Neural cell (in vitro differentiated cells): ENCODE results near the gene ACACA. TPM values are rescaled to one million over a fixed set of nuclear protein-coding genes. Genes with fewer than 3 reads are reported as not detected.

Source experiments
- H2AFZ ChIP-seq: fragments of 200-600, 300-800 bp; sonication (generic), shearing (Covaris generic); 2 replicates; pipeline ENCODE4 v1.6.0; 2014; ENCODE audit warnings: low read depth, mild to moderate bottlenecking, antibody characterized with exemption, low read length, moderate library complexity
- H3F3A ChIP-seq: fragments of 200-600 bp; shearing (Covaris generic); 2 replicates; pipeline ENCODE4 v1.6.1; 2016; ENCODE audit warnings: mild to moderate bottlenecking, moderate library complexity, mixed read lengths, antibody characterized with exemption, low read length; ENCODE audit not compliant: insufficient read depth, poor library complexity, severe bottlenecking
- H3K27ac ChIP-seq: fragments of 200-600, 300-800 bp; sonication (generic), shearing (Covaris generic); 2 replicates; pipeline ENCODE4 v1.5.1; 2014; ENCODE audit warnings: mild to moderate bottlenecking, low read length, moderate library complexity
- H3K27me3 ChIP-seq: fragments of 300-800, 200-600 bp; sonication (generic), shearing (Covaris generic); 2 replicates; pipeline ENCODE4 v1.6.0; 2014; ENCODE audit warnings: mild to moderate bottlenecking, low read depth, low read length, moderate library complexity; ENCODE audit not compliant: insufficient read depth
- H3K36me3 ChIP-seq: fragments of 300-800, 200-600 bp; sonication (generic), shearing (Covaris generic); 2 replicates; pipeline ENCODE4 v1.5.1; 2014; ENCODE audit warnings: mild to moderate bottlenecking, antibody characterized with exemption, low read length, moderate library complexity; ENCODE audit not compliant: insufficient read depth
- H3K4me2 ChIP-seq: fragments of 300-800, 200-600 bp; sonication (generic), shearing (Covaris generic); 2 replicates; pipeline ENCODE4 v1.6.0; 2014; ENCODE audit warnings: mild to moderate bottlenecking, low read length
- H3K4me3 ChIP-seq: fragments of 300-800, 200-600 bp; sonication (generic), shearing (Covaris generic); 2 replicates; pipeline ENCODE4 v1.5.1; 2014; ENCODE audit warnings: mild to moderate bottlenecking, low read length, moderate library complexity
- H3K79me2 ChIP-seq: fragments of 200-600 bp; shearing (Covaris generic); replicated peaks from 2 replicates; pipeline ENCODE4 v1.6.0; 2014; ENCODE audit warnings: mild to moderate bottlenecking, low read length, moderate library complexity; ENCODE audit not compliant: insufficient read depth
- H3K9ac ChIP-seq: fragments of 300-800, 200-600 bp; sonication (generic), shearing (Covaris generic); 2 replicates; pipeline ENCODE4 v1.6.1; 2016; ENCODE audit warnings: mild to moderate bottlenecking, low read length, mixed read lengths
- H3K9me2 ChIP-seq: fragments of 200-600 bp; shearing (Covaris generic); 2 replicates; pipeline ENCODE4 v1.6.1; 2016; ENCODE audit warnings: mild to moderate bottlenecking, low read length, mixed read lengths; ENCODE audit not compliant: insufficient read depth
- H3K9me3 ChIP-seq: fragments of 200-600, 300-800 bp; sonication (generic), shearing (Covaris generic); 2 replicates; pipeline ENCODE4 v1.6.1; 2016; ENCODE audit warnings: mild to moderate bottlenecking, mixed run types, low read length, moderate library complexity, mixed read lengths
- H4K20me1 ChIP-seq: fragments of 200-600 bp; shearing (Covaris generic); 2 replicates; pipeline ENCODE4 v1.6.1; 2016; ENCODE audit warnings: mild to moderate bottlenecking, mixed run types; ENCODE audit not compliant: insufficient read depth
- EP300 ChIP-seq: fragments of 450-650 bp; conservative IDR thresholded peaks from 2 replicates; pipeline ENCODE4 v1.6.1; 2014; ENCODE audit warnings: antibody characterized with exemption, mild to moderate bottlenecking, moderate library complexity; ENCODE audit not compliant: poor library complexity, severe bottlenecking
- EZH2 ChIP-seq: fragments of 200-600, 300-800 bp; shearing (Covaris generic), sonication (generic); IDR thresholded peaks from 2 replicates; pipeline ENCODE4 v1.6.1; 2014; ENCODE audit warnings: antibody characterized with exemption, low read length, borderline replicate concordance, mild to moderate bottlenecking; ENCODE audit not compliant: insufficient read depth, poor library complexity, severe bottlenecking
- MXI1 ChIP-seq: fragments of 450-650 bp; conservative IDR thresholded peaks from 2 replicates; pipeline ENCODE4 v1.6.1; 2014; ENCODE audit warnings: antibody characterized with exemption, mild to moderate bottlenecking; ENCODE audit not compliant: poor library complexity, severe bottlenecking
- POLR2AphosphoS5 ChIP-seq: IDR thresholded peaks from 2 replicates; pipeline ENCODE4 v1.6.1; 2012
- RAD21 ChIP-seq: fragments of 450-650 bp; conservative IDR thresholded peaks from 2 replicates; pipeline ENCODE4 v1.6.1; 2014; ENCODE audit warnings: antibody characterized with exemption, mild to moderate bottlenecking, moderate library complexity
- REST ChIP-seq: IDR thresholded peaks from 2 replicates; pipeline ENCODE4 v1.6.1; 2012; ENCODE audit warnings: borderline replicate concordance
- SMC3 ChIP-seq: fragments of 450-650 bp; conservative IDR thresholded peaks from 2 replicates; pipeline ENCODE4 v1.6.1; 2014; ENCODE audit warnings: antibody characterized with exemption, mild to moderate bottlenecking, moderate library complexity; ENCODE audit not compliant: poor library complexity
- TAF1 ChIP-seq: IDR thresholded peaks from 2 replicates; pipeline ENCODE4 v1.6.1; 2012; ENCODE audit warnings: low read depth
- polyA plus RNA-seq: library from polyadenylated mRNA; depleted of rRNA; stranded (reverse); fragments of >200 nt; gene quantifications from 2 replicates; pipeline ENCODE4 v1.2.3, GENCODE V29; 2014
- TF ChIP-seq, protein P1 (sequence below): fragments of 450-650 bp; IDR thresholded peaks from 2 replicates; pipeline ENCODE4 v1.5.1; 2014; ENCODE audit warnings: antibody characterized with exemption, mild to moderate bottlenecking, moderate library complexity; ENCODE audit not compliant: poor library complexity, severe bottlenecking

The ACACA gene
- polyA plus RNA-seq, 1 donor from 2014 or later, result 38.4 TPM

DNA sequence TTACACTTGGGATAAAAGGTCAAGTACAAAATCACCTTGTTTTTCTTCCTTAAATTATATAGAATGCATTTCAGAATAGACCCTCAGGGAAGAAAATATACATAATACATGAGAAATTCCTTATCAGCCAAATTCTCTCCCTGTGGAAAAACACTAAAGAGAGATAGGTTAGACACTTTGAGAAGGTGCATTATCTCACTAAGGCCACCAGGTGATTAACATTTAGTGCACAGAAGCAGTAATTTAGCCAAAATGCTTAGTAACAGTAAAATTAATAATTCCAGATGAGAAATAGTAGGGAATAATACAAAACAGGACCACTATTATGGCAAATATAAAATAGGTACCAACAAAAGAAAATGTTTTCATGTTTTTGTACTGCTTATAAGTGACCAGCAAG is 216.1 kb downstream of the ACACA start (continued):
- TF ChIP-seq EZH2 (no peak), EP300 (no peak)

- Histone ChIP-seq H3F3A (no peaks in the 10 kb centered on the region), H3K36me3 (peaks cover 15% of the 10 kb centered on the region), H3K27me3 (no peaks in the 10 kb centered on the region), H3K79me2 (no peaks in the 10 kb centered on the region), H3K4me2 (no peak overlapping the region), H3K9ac (no peak overlapping the region), H3K9me2 (no peaks in the 10 kb centered on the region), H3K9me3 (no peaks in the 10 kb centered on the region), H2AFZ (no peak overlapping the region), H3K27ac (no peak overlapping the region), H4K20me1 (no peaks in the 10 kb centered on the region), H3K4me3 (no peak overlapping the region)
- TF ChIP-seq MXI1 (no peak), REST (no peak), RAD21 (no peak), SMC3 (no peak), EZH2 (no peak), TAF1 (no peak), EP300 (no peak), POLR2AphosphoS5 (no peak)
- TF ChIP-seq, protein P1, sequence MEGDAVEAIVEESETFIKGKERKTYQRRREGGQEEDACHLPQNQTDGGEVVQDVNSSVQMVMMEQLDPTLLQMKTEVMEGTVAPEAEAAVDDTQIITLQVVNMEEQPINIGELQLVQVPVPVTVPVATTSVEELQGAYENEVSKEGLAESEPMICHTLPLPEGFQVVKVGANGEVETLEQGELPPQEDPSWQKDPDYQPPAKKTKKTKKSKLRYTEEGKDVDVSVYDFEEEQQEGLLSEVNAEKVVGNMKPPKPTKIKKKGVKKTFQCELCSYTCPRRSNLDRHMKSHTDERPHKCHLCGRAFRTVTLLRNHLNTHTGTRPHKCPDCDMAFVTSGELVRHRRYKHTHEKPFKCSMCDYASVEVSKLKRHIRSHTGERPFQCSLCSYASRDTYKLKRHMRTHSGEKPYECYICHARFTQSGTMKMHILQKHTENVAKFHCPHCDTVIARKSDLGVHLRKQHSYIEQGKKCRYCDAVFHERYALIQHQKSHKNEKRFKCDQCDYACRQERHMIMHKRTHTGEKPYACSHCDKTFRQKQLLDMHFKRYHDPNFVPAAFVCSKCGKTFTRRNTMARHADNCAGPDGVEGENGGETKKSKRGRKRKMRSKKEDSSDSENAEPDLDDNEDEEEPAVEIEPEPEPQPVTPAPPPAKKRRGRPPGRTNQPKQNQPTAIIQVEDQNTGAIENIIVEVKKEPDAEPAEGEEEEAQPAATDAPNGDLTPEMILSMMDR, result no peak
Observed at GRCh38 chr17:37188157-37188556, 218.5 kb downstream of the ACACA start.

DNA sequence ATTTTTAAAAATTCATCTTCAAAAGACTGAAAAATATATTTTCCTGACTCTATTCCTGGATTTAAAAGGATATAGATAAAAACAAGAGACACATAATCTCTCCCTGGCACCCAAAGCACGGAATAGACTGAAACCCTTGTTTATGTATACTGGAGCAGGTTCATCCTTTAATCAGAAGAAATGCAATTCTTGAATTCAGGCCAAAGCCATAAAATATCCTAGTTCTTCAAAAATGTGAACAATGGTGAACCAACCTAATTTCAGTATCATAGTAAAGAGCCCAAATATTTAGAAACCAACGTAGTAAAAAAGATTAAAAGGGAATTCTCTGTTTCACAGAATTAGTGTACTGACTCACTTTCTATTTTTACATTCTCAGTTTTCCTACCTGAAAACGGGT is 219.4 kb downstream of the ACACA start:
- no peak overlapping the region for H3K27ac ChIP-seq
- H3K27me3 ChIP-seq, result no peaks in the 10 kb centered on the region
- TF ChIP-seq RAD21 (no peak), TAF1 (no peak), EP300 (no peak), EZH2 (no peak), SMC3 (no peak), REST (no peak), POLR2AphosphoS5 (no peak)
- no peak overlapping the region for H3K9ac ChIP-seq
- no peak overlapping the region for H3K4me2 ChIP-seq
- no peak overlapping the region for H3K4me3 ChIP-seq
- H3K36me3 ChIP-seq, result peaks cover 14% of the 10 kb centered on the region
- H3K9me2 ChIP-seq, result no peaks in the 10 kb centered on the region
- H2AFZ ChIP-seq, result no peak overlapping the region
- no peaks in the 10 kb centered on the region for H3K9me3 ChIP-seq
- H3K79me2 ChIP-seq, result no peaks in the 10 kb centered on the region
- no peaks in the 10 kb centered on the region for H3F3A ChIP-seq
- H4K20me1 ChIP-seq, result no peaks in the 10 kb centered on the region
